Activated CD4-positive, alpha-beta memory T cell treated with anti-CD3 and anti-CD28 coated beads, Interleukin-2, amount 10 ng/mL, durations not matched to agents 7 days and 5 days (primary cell): ENCODE results near the gene MRGPRX2. TPM values are rescaled to one million over a fixed set of nuclear protein-coding genes. Genes with fewer than 3 reads are reported as not detected.

Experiments
- CTCF ChIA-PET: fragments of 350-600 bp; sonication (Branson Sonifier 250); formaldehyde crosslinking; loops from one replicate; lab custom pipeline; 2021; ENCODE audit warnings: antibody characterized with exemption, inconsistent platforms; lab: Charles Lee
- POLR2A ChIA-PET: fragments of 350-600 bp; sonication (Branson Sonifier 250); formaldehyde crosslinking; loops from one replicate; lab custom pipeline; 2021; ENCODE audit warnings: antibody characterized with exemption; lab: Charles Lee
- DNase-seq: peaks from one replicate; pipeline ENCODE4 v3.0.0-alpha.2; 2020
- H3K27ac Mint-ChIP-seq: one replicate; pipeline ENCODE4 v1.8.0; 2021; ENCODE audit warnings: mild to moderate bottlenecking, mixed read lengths
- H3K27me3 Mint-ChIP-seq: one replicate; pipeline ENCODE4 v1.8.0; 2021; ENCODE audit warnings: mixed read lengths
- H3K36me3 Mint-ChIP-seq: one replicate; pipeline ENCODE4 v1.8.0; 2021; ENCODE audit warnings: low read depth, mixed read lengths
- H3K4me1 Mint-ChIP-seq: one replicate; pipeline ENCODE4 v1.8.0; 2021; ENCODE audit warnings: mixed read lengths
- H3K4me3 Mint-ChIP-seq: one replicate; pipeline ENCODE4 v1.8.0; 2021; ENCODE audit warnings: mild to moderate bottlenecking, mixed read lengths
- H3K9me3 Mint-ChIP-seq: one replicate; pipeline ENCODE4 v1.8.0; 2021; ENCODE audit warnings: mixed read lengths
- total RNA-seq, 2 experiments: library from RNA; stranded (reverse); gene quantifications; one replicate each; pipeline ENCODE4 v1.2.3, GENCODE V29; 2021

The MRGPRX2 gene
- total RNA-seq, 2 experiments from 2014 or later, result not detected

DNA sequence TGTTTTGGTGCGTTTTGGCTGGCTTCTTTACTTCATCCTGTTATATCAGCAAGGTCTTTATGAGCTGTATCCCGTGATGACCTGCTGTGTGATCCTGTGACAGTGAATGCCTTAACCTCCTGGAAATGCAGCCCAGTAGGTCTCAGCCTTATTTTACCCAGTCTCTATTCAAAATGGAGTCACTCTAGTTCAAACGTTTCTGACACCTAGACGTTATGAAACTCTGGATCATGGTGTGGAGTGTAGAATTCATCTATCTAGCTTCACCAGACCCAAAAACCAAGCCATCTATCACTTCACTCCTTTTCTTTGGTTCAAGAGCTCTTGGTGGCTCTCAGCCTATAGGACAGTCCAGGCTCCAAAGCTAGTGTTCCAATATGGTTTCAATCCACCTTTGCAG lies 28.3 kb upstream of the MRGPRX2 start:
- H3K27ac Mint-ChIP-seq, result no peak overlapping the region
- H3K27me3 Mint-ChIP-seq, result peaks cover 13% of the 10 kb centered on the region
- H3K4me3 Mint-ChIP-seq, result no peak overlapping the region
- DNase-seq, result no peak
- H3K36me3 Mint-ChIP-seq, result no peaks in the 10 kb centered on the region
- ChIA-PET CTCF (interaction anchor here (1.2 kb wide), 2 partner anchors 11 to 12 kb away, joined by 3 read pairs; no protein-coding TSS in a partner anchor), POLR2A (no interaction called here)
- no peaks in the 10 kb centered on the region for H3K9me3 Mint-ChIP-seq
- H3K4me1 Mint-ChIP-seq, result no peaks in the 10 kb centered on the region

DNA sequence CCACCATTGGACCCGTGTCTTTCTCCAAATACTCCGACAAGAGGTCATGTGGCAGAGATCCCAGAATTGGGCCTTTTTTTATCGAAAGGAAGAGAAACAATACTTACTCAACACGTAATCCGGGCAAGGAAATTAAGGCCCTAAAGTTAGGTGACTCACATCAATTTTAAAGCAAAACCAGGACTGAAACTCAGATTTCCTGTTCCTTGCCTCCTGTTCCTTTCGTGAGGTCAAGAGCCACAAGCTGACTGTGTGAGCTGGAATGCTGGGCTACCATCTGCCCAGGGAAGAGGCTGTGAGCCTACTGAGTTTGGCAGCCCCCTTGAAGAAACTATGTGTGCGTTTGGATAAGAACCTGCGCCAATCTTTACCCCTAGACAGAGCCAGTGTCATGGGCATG lies 27.1 kb upstream of the MRGPRX2 start:
- H3K9me3 Mint-ChIP-seq, result no peaks in the 10 kb centered on the region
- ChIA-PET CTCF (interaction anchor here (0.7 kb wide), 1 partner anchor 11 kb away, joined by 3 read pairs; no protein-coding TSS in a partner anchor), POLR2A (no interaction called here)
- H3K4me1 Mint-ChIP-seq, result no peaks in the 10 kb centered on the region
- H3K27ac Mint-ChIP-seq, result no peak overlapping the region
- no peak for DNase-seq
- H3K27me3 Mint-ChIP-seq, result peaks cover 5% of the 10 kb centered on the region
- no peak overlapping the region for H3K4me3 Mint-ChIP-seq
- H3K36me3 Mint-ChIP-seq, result no peaks in the 10 kb centered on the region

DNA sequence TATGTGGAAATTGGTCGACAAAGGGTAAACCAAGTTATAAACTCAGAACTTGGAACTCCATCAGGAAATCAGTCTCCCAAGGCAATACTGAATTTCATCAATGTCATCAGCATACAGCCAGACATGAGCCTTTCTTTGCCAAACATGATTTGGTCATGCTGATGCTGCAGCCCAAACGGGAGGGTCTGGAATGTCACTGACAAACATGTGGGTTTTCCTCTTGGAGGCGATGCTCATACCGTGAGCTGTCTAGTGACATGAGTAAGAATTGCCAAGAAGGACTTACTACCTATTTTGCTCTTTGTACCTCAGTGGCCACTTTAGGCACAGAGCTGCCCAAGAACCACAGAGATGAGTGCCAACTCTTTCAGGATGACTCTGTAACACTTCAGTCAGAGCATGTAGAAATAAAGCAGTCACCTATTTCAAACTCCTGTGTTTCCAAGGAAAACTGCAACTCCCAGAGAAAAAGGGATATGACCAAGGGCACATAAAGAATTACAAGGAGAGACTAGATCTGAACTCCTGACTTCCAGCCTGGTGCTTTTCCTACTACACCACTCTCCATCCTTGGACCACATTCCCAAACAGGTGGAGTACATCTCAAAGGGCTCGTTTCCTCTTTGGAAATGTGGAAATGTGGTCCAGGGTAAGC lies 24.3 kb upstream of the MRGPRX2 start:
- ChIA-PET CTCF (interaction anchor here (0.6 to 2.2 kb wide), 3 partner anchors 10 to 40 kb away, joined by 3 to 7 read pairs (median 4); no protein-coding TSS in a partner anchor), POLR2A (no interaction called here)
- no peak for DNase-seq
- Mint-ChIP-seq H3K27me3 (peaks cover 11% of the 10 kb centered on the region), H3K27ac (no peak overlapping the region), H3K36me3 (no peaks in the 10 kb centered on the region), H3K4me3 (no peak overlapping the region), H3K9me3 (no peaks in the 10 kb centered on the region), H3K4me1 (no peaks in the 10 kb centered on the region)

DNA sequence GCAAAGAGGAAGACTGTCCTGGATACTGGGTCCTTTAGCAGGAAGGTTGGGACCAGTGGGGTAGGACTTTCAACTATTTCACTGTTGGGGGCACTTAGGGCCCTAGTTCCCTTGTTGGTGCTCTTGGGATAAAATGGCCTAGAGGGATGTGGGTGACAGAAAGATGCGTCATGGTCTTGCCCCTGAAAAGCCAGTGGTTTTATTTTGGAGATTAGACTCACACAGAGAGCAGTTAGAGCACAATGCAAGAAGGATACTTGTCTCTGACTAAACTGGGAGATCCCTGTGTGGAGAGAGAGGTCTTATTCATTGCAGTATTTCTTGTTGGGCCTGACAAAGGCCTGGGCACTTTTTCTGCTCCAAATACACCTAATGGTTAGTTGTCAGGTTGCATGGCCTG lies 22.6 kb upstream of the MRGPRX2 start:
- POLR2A ChIA-PET, result no interaction called here
- Mint-ChIP-seq H3K4me1 (no peaks in the 10 kb centered on the region), H3K9me3 (no peaks in the 10 kb centered on the region), H3K4me3 (no peak overlapping the region), H3K27ac (no peak overlapping the region), H3K36me3 (no peaks in the 10 kb centered on the region), H3K27me3 (peaks cover 18% of the 10 kb centered on the region)
- DNase-seq, result no peak
- CTCF ChIA-PET, result no interaction called here

DNA sequence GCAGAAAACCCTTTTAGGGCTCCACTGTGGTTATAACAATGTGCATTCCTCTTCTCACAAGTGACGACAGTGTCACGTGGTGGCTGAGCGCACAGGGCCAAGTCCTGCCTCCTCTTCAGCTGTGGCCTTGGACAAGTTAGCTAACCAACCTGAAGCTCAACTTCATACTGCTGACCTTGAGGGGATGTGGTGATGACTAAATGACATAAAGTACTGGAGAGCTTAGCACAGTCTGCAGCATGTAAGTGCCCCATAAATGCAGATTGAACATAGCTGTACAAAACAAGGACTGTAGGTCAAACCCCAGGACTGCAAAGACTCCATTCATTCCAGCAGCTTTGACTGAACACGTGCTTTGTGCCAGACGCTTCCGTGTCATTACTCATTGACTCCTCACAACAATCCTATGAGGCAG lies 20.1 kb upstream of the MRGPRX2 start:
- Mint-ChIP-seq H3K27ac (no peak overlapping the region), H3K4me3 (no peak overlapping the region), H3K9me3 (no peaks in the 10 kb centered on the region), H3K36me3 (no peaks in the 10 kb centered on the region), H3K27me3 (peaks cover 17% of the 10 kb centered on the region), H3K4me1 (no peaks in the 10 kb centered on the region)
- no peak for DNase-seq
- ChIA-PET CTCF (interaction anchor here (1.3 to 3.1 kb wide), 2 partner anchors 9 to 41 kb away, joined by 3 to 20 read pairs; no protein-coding TSS in a partner anchor), POLR2A (no interaction called here)

DNA sequence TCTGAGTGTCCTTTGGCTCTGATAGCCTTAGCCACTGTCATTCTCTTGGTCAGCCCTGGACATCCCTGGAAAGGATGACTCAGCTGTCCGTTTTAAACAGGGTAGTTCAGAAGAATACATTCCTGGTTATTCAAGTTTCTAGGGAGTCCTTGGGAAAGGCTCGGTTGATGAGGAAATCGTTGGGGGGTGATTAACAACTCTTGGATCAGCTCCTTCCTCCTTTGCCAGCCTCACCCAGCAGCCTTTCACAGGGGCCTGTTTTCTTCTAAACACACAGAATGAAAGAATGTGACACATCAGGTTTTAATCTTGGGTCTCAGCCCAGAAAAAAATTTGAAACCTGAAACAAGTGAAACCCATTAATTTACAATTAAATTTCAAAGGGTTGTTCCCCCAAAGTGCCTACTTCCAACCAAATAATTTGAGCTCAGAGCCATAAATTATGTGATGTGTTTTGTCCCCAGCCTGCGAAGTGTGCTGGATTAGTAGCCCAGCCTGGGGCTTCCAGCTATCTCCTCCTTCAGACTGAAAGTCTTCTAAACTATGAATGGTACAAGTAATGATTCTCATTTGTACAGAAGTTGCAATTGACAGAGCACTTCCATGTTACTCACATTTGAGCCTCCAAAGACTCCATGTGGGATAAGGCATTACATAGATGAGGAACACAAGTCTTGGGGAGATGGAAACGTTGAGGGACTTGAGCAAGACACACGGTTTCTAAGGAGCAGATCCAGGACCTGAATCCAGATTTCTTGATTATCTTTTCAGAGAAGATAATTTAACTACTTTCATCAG lies 19.3 kb upstream of the MRGPRX2 start:
- H3K27ac Mint-ChIP-seq, result no peak overlapping the region
- H3K4me3 Mint-ChIP-seq, result no peak overlapping the region
- DNase-seq, result no peak
- H3K36me3 Mint-ChIP-seq, result no peaks in the 10 kb centered on the region
- no peaks in the 10 kb centered on the region for H3K4me1 Mint-ChIP-seq
- no peaks in the 10 kb centered on the region for H3K9me3 Mint-ChIP-seq
- POLR2A ChIA-PET, result no interaction called here
- CTCF ChIA-PET, result interaction anchor here (1.3 to 3.1 kb wide), 2 partner anchors 9 to 42 kb away, joined by 3 to 20 read pairs; no protein-coding TSS in a partner anchor
- H3K27me3 Mint-ChIP-seq, result peaks cover 17% of the 10 kb centered on the region

DNA sequence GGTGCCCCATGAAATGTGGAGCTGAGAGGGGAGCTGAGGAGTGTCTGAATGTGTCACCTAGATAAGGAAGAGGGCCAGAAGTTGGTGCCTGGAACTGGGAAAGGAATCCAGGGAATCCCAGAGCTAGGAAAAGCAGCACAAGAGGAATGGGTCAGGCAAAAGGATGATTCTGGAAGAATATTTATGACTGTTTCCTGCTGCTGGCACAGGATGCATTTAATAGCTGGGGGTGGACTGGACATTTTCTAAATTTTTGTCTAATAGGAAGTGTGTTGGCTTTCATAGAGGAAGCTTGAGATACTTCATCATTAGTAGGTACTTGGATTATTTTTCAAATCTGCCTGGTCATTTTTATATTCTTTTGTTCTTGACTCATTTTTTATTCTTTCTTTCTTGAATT lies 17.4 kb upstream of the MRGPRX2 start:
- no peak overlapping the region for H3K27ac Mint-ChIP-seq
- H3K36me3 Mint-ChIP-seq, result no peaks in the 10 kb centered on the region

DNA sequence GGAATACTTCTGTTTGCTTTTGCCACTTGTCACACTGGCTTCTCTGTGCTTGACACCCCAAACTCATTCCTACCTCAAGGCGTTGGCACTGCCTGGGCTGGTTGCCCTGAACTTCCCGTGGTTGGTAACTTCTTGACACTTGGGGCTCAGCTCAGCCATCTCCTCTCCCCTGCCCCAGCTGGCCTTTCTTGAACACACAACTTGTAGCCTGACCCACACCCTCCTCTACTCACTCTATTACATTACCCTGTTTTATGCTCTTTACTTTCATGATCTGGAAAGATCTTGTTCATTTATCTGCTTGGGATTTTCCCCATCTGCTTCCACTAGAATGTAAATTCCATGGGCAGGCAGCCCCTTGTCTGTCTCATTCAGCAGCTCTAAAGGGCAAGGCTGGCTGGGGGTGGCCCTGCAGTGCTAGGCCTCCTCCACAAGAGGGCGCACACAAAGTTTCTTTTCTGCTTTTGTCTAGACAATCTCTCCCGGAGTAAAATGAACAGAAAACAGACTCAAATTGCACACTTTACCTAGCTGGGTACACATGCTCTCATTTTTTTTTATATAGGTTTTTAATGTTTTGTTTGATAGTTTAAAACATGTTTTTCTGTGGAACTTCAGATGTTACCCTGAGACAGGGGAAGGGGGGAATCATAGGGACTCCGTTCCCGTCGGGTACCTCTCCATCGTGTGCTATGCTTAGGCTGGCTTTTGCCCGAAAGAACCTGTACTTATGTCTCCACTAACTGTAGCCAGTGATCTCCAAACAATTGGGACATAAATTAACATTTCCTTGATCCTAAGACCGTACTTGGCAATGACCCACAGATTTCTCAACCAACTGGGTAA lies 16.4 kb upstream of the MRGPRX2 start:
- Mint-ChIP-seq H3K4me3 (no peak overlapping the region), H3K4me1 (no peaks in the 10 kb centered on the region), H3K9me3 (no peaks in the 10 kb centered on the region), H3K27me3 (peaks cover 14% of the 10 kb centered on the region), H3K36me3 (no peaks in the 10 kb centered on the region), H3K27ac (no peak overlapping the region)
- peak; percentile 65 for DNase-seq
- ChIA-PET POLR2A (no interaction called here), CTCF (interaction anchor here (0.6 to 3.5 kb wide), 21 partner anchors 9 to 847 kb away, joined by 3 to 14 read pairs (median 4); partner anchors contain the start of genes MRGPRX2 and ZDHHC13)

More for the DNA sequence above, 17.4 kb upstream of the MRGPRX2 start:
- no peak for DNase-seq
- ChIA-PET POLR2A (no interaction called here), CTCF (interaction anchor here (1.1 to 3.5 kb wide), 6 partner anchors 11 to 475 kb away, joined by 3 to 14 read pairs (median 5); partner anchors contain the start of gene MRGPRX2)
- Mint-ChIP-seq H3K4me1 (no peaks in the 10 kb centered on the region), H3K9me3 (no peaks in the 10 kb centered on the region), H3K4me3 (no peak overlapping the region), H3K27me3 (peaks cover 14% of the 10 kb centered on the region)

DNA sequence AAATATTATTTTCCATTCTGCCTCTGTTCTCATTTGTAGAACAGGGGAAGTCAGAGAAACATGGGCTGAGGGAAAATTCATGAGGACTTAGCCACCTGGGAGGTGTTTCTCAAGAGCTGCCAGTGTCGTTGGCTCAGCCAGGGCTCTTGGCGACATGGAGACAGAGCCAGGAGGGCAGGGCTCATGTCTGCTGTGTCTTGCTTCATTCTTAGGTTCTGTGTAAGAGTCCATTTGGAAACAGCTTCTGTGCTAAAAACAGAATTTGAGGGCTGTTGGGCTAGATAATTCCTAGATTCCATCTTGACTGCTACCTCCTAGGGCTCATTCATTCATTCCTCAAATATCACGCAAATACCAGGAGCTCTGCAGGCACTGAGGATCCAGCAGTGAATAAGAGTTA lies 15.1 kb upstream of the MRGPRX2 start:
- no peaks in the 10 kb centered on the region for H3K9me3 Mint-ChIP-seq
- H3K36me3 Mint-ChIP-seq, result no peaks in the 10 kb centered on the region
- CTCF ChIA-PET, result interaction anchor here (1.4 to 3.5 kb wide), 6 partner anchors 8 to 177 kb away, joined by 3 to 14 read pairs (median 6); partner anchors contain the start of gene MRGPRX2
- POLR2A ChIA-PET, result no interaction called here
- no peak for DNase-seq
- H3K27ac Mint-ChIP-seq, result no peak overlapping the region
- H3K4me1 Mint-ChIP-seq, result peaks cover 7% of the 10 kb centered on the region
- H3K4me3 Mint-ChIP-seq, result no peak overlapping the region
- H3K27me3 Mint-ChIP-seq, result peaks cover 12% of the 10 kb centered on the region

DNA sequence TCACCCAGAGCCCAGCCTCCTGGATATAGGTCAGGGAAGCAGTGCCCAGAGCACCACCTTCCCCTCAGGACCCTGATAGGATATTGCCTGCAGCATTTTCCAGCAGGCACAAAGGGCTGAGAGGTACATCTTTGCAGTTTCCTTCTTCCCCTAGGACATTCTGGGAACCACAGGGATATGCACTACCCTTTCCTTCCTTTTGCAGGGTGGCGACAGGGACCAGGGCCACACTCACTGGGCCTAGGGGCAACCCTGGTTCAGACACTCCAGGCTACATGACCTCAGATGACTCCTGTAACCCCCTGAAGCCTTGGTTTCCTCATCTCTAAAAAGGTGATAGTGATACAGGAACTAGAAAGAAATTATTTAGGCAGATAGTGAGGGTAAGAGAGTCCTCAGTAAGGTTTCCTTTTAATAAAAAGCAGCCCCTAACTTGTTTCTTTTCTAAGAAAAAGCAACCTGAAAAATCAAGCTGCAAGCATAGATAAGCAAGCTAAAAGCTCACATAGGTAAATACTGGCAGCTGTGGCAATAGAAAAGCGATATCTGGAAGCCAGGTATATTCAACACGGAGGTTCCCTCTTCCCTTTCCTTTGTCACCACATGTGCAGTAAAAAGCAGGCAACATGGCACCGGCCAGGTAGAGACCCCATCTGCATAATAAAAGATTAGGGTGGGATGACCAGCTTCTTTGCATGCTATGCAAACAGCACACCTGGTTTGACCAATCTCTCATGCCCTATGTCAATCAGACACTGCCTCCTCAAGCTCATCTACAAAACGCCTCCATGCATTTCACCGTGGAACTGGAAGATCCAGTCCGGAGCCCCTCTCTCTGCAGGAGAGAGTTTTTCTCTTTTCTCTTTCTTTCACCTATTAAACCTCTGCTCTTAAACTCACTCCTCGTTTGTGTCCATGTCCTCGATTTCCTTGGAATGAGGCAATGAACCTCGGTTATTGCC lies 13.2 kb upstream of the MRGPRX2 start:
- Mint-ChIP-seq H3K27me3 (peaks cover 15% of the 10 kb centered on the region), H3K27ac (no peak overlapping the region), H3K36me3 (no peaks in the 10 kb centered on the region), H3K9me3 (no peaks in the 10 kb centered on the region), H3K4me1 (peaks cover 7% of the 10 kb centered on the region), H3K4me3 (no peak overlapping the region)
- ChIA-PET POLR2A (no interaction called here), CTCF (interaction anchor here (0.9 to 2.5 kb wide), 2 partner anchors 11 to 165 kb away, joined by 3 to 7 read pairs; no protein-coding TSS in a partner anchor)
- no peak for DNase-seq

DNA sequence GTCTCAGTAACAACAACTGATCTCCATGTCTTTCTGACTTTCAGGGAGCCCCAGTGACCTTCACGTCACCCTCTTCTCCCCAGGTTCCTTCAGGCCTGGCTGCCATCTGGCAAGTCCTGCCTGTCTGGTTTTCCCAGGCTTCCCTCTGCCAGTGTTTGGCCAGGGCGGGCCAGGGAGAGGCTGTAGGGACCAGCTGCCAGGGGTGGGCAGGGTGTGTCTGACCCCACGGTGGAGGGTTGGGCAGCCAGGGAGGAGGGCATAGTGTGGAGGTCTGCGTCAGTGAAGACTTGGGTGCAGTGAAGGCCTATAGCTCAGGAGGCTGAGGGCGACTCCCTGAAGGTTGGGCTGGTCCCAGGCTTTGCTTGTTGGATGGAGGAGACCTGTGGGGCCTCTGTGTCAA lies 11.9 kb upstream of the MRGPRX2 start:
- Mint-ChIP-seq H3K9me3 (no peaks in the 10 kb centered on the region), H3K36me3 (no peaks in the 10 kb centered on the region), H3K4me3 (no peak overlapping the region), H3K4me1 (peaks cover 7% of the 10 kb centered on the region), H3K27me3 (peaks cover 21% of the 10 kb centered on the region), H3K27ac (no peak overlapping the region)
- no peak for DNase-seq
- ChIA-PET CTCF (no interaction called here), POLR2A (no interaction called here)
